HG03097 (cell line): ENCODE data around the gene GANC.
"Not testable (repeated sequence)": the region's sequence is repeated elsewhere in the genome, so short reads cannot be mapped to it uniquely, and the experiment has no call there.

Source experiments
- ATAC-seq: cut with Tn5 transposase; IDR thresholded peaks from one replicate; pipeline ENCODE4 v1.9.1; 2021; ENCODE audit not compliant: unreplicated experiment, low FRiP score

Gene GANC

GRCh38 chr15:42282926-42283325 is 9.9 kb downstream of the GANC start:
- no peak for ATAC-seq

- no peak for ATAC-seq
Measured at GRCh38 chr15:42283671-42284070, 10.7 kb downstream of the GANC start.

- ATAC-seq, result no peak
Measured at GRCh38 chr15:42284551-42284950, 11.6 kb downstream of the GANC start.

GRCh38 chr15:42285034-42285433 is 12.0 kb downstream of the GANC start:
- ATAC-seq, result no peak

- no peak for ATAC-seq
Measured at GRCh38 chr15:42286445-42287029, 13.5 kb downstream of the GANC start.

- ATAC-seq, result no peak
Measured at GRCh38 chr15:42287931-42288330, 14.9 kb downstream of the GANC start.

GRCh38 chr15:42289166-42289565 is 16.2 kb downstream of the GANC start:
- ATAC-seq, result no peak

- not testable (repeated sequence) for ATAC-seq
Measured at GRCh38 chr15:42301004-42301403, 28.0 kb downstream of the GANC start.

GRCh38 chr15:42306681-42307080 is 33.7 kb downstream of the GANC start:
- ATAC-seq, result no peak

GRCh38 chr15:42313463-42313862 is 40.5 kb downstream of the GANC start:
- no peak for ATAC-seq

GRCh38 chr15:42314818-42315217 is 41.8 kb downstream of the GANC start:
- ATAC-seq, result no peak

- ATAC-seq, result no peak
Measured at GRCh38 chr15:42315521-42315920, 42.5 kb downstream of the GANC start.

- not testable (repeated sequence) for ATAC-seq
Measured at GRCh38 chr15:42316282-42316805, 43.3 kb downstream of the GANC start.

- ATAC-seq, result no peak
Measured at GRCh38 chr15:42319206-42319605, 46.2 kb downstream of the GANC start.

- ATAC-seq, result no peak
Measured at GRCh38 chr15:42324308-42324707, 51.3 kb downstream of the GANC start.

- no peak for ATAC-seq
Measured at GRCh38 chr15:42329161-42329560, 56.2 kb downstream of the GANC start.

GRCh38 chr15:42329992-42330391 is 57.0 kb downstream of the GANC start:
- no peak for ATAC-seq

- no peak for ATAC-seq
Measured at GRCh38 chr15:42331235-42331634, 58.2 kb downstream of the GANC start.

- no peak for ATAC-seq
Measured at GRCh38 chr15:42332331-42332730, 59.3 kb downstream of the GANC start.

- no peak for ATAC-seq
Measured at GRCh38 chr15:42335074-42335473, 62.1 kb downstream of the GANC start.

GRCh38 chr15:42336650-42337049 is 63.6 kb downstream of the GANC start:
- not testable (repeated sequence) for ATAC-seq

- not testable (repeated sequence) for ATAC-seq
Measured at GRCh38 chr15:42337104-42337503, 64.1 kb downstream of the GANC start.

- no peak for ATAC-seq
Measured at GRCh38 chr15:42338500-42338899, 65.5 kb downstream of the GANC start.
